Neural progenitor cell (in vitro differentiated cells): Measurements from ENCODE around the gene MDN1. TPM values are rescaled to one million over a fixed set of nuclear protein-coding genes. Genes with fewer than 3 reads are reported as not detected.

ENCODE experiments used
- DNase-seq: peaks from one replicate; pipeline ENCODE4 v3.0.0-alpha.2; 2016; ENCODE audit warnings: low spot score
- H2AFZ ChIP-seq: fragments of 200-600 bp; sonication (generic); replicated peaks from 2 replicates; pipeline ENCODE4 v1.6.1; 2016; ENCODE audit warnings: antibody characterized with exemption
- H3F3A ChIP-seq: fragments of 200-600 bp; sonication (generic); 2 replicates; pipeline ENCODE4 v1.6.1; 2016; ENCODE audit warnings: antibody characterized with exemption, low read depth
- H3K27ac ChIP-seq: fragments of 200-600 bp; sonication (generic); 2 replicates; pipeline ENCODE4 v1.5.1; 2016; ENCODE audit warnings: mild to moderate bottlenecking
- H3K27me3 ChIP-seq: fragments of 200-600 bp; sonication (generic); 2 replicates; pipeline ENCODE4 v1.6.1; 2016; ENCODE audit warnings: mild to moderate bottlenecking, moderate library complexity
- H3K36me3 ChIP-seq: fragments of 200-600 bp; sonication (generic); 2 replicates; pipeline ENCODE4 v1.5.1; 2016
- H3K4me1 ChIP-seq: fragments of 200-600 bp; sonication (generic); 2 replicates; pipeline ENCODE4 v1.6.1; 2016; ENCODE audit warnings: mixed run types
- H3K4me2 ChIP-seq: fragments of 200-600 bp; sonication (generic); 2 replicates; pipeline ENCODE4 v1.6.1; 2016
- H3K4me3 ChIP-seq: fragments of 200-600 bp; sonication (generic); 2 replicates; pipeline ENCODE4 v1.5.1; 2016
- H3K79me2 ChIP-seq: fragments of 200-600 bp; sonication (generic); 2 replicates; pipeline ENCODE4 v1.6.1; 2016; ENCODE audit warnings: low read depth
- H3K9ac ChIP-seq: fragments of 200-600 bp; sonication (generic); 2 replicates; pipeline ENCODE4 v1.6.1; 2016
- H3K9me3 ChIP-seq: fragments of 200-600 bp; sonication (generic); 2 replicates; pipeline ENCODE4 v1.5.1; 2016; ENCODE audit warnings: low read depth
- H4K20me1 ChIP-seq: fragments of 200-600 bp; sonication (generic); 2 replicates; pipeline ENCODE4 v1.6.1; 2016; ENCODE audit warnings: low read depth
- H3K27ac Mint-ChIP-seq: 3 replicates; pipeline ENCODE4 v1.8.0; 2021; ENCODE audit warnings: mixed read lengths
- H3K27me3 Mint-ChIP-seq: 2 replicates; pipeline ENCODE4 v1.8.0; 2022; ENCODE audit warnings: low read depth, mild to moderate bottlenecking, inconsistent platforms, moderate library complexity, mixed read lengths; ENCODE audit not compliant: insufficient read depth
- H3K36me3 Mint-ChIP-seq: 3 replicates; pipeline ENCODE4 v1.8.0; 2021; ENCODE audit warnings: mixed read lengths
- H3K4me1 Mint-ChIP-seq: 3 replicates; pipeline ENCODE4 v1.8.0; 2021; ENCODE audit warnings: mixed read lengths
- H3K4me3 Mint-ChIP-seq: 3 replicates; pipeline ENCODE4 v1.8.0; 2021; ENCODE audit warnings: mild to moderate bottlenecking, moderate library complexity, mixed read lengths
- H3K9me3 Mint-ChIP-seq: 3 replicates; pipeline ENCODE4 v1.8.0; 2020; ENCODE audit warnings: mixed read lengths
- CTCF ChIP-seq: fragments of 200-600 bp; sonication (generic); IDR thresholded peaks from 2 replicates; pipeline ENCODE4 v1.5.1; 2017; ENCODE audit warnings: antibody characterized with exemption, mild to moderate bottlenecking
- EZH2 ChIP-seq: fragments of 200-600 bp; sonication (generic); IDR thresholded peaks from 2 replicates; pipeline ENCODE4 v1.6.1; 2017; ENCODE audit warnings: antibody characterized with exemption, mild to moderate bottlenecking, moderate library complexity
- EZH2phosphoT487 ChIP-seq: fragments of 200-600 bp; sonication (generic); IDR thresholded peaks from 2 replicates; pipeline ENCODE4 v1.6.1; 2017; ENCODE audit warnings: antibody characterized with exemption
- total RNA-seq: library from RNA; depleted of rRNA; stranded (reverse); fragments of >200 nt; gene quantifications from 2 replicates; pipeline ENCODE4 v1.2.3, GENCODE V29; 2015; ENCODE audit warnings: low replicate concordance

MDN1 gene
- total RNA-seq, 1 donor from 2014 or later: 40.7 TPM

DNA sequence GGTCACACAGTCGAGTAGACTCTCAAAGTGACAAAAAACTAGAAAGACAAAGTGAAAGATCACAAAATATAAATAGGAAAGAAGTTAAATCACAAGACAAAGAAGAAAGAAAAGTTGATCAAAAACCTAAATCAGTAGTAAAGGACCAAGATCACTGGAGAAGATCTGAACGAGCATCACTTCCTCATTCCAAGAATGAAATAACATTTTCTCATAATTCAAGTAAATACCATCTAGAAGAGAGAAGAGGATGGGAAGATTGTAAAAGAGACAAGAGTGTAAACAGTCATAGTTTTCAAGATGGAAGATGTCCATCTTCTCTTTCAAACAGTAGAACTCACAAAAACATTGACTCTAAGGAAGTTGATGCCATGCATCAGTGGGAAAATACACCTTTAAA, 43.1 kb upstream of the MDN1 start:
- H4K20me1 ChIP-seq: no peaks in the 10 kb centered on the region
- H3K4me1 ChIP-seq: no peaks in the 10 kb centered on the region
- no peaks in the 10 kb centered on the region for H3F3A ChIP-seq
- H3K4me3 ChIP-seq: no peak overlapping the region
- no peak overlapping the region for H2AFZ ChIP-seq
- no peaks in the 10 kb centered on the region for H3K9me3 Mint-ChIP-seq
- H3K36me3 Mint-ChIP-seq: peaks cover 61% of the 10 kb centered on the region
- no peak overlapping the region for H3K4me2 ChIP-seq
- TF ChIP-seq EZH2phosphoT487 (no peak), EZH2 (no peak)
- no peak for DNase-seq
- H3K27me3 Mint-ChIP-seq: no peaks in the 10 kb centered on the region
- no peaks in the 10 kb centered on the region for H3K27me3 ChIP-seq
- H3K36me3 ChIP-seq: peaks cover 59% of the 10 kb centered on the region
- no peaks in the 10 kb centered on the region for H3K79me2 ChIP-seq
- no peaks in the 10 kb centered on the region for H3K4me1 Mint-ChIP-seq
- no peak overlapping the region for H3K27ac Mint-ChIP-seq
- H3K27ac ChIP-seq: no peak overlapping the region
- H3K4me3 Mint-ChIP-seq: no peak overlapping the region
- no peak overlapping the region for H3K9ac ChIP-seq
- H3K9me3 ChIP-seq: peaks cover 3% of the 10 kb centered on the region

GRCh38 chr6:89862273-89862672, 42.7 kb upstream of the MDN1 start:
- H3K27ac Mint-ChIP-seq: no peak overlapping the region
- H3K4me1 Mint-ChIP-seq: no peaks in the 10 kb centered on the region
- H3K27me3 Mint-ChIP-seq: no peaks in the 10 kb centered on the region
- no peak overlapping the region for H3K4me2 ChIP-seq
- H3K9me3 Mint-ChIP-seq: no peaks in the 10 kb centered on the region
- no peaks in the 10 kb centered on the region for H3F3A ChIP-seq
- no peak for TF ChIP-seq CTCF
- TF ChIP-seq EZH2phosphoT487: no peak
- no peak for TF ChIP-seq EZH2
- H3K36me3 ChIP-seq: peaks cover 57% of the 10 kb centered on the region
- H4K20me1 ChIP-seq: no peaks in the 10 kb centered on the region
- no peak for DNase-seq
- H3K4me3 ChIP-seq: no peak overlapping the region
- H3K27ac ChIP-seq: no peak overlapping the region
- no peaks in the 10 kb centered on the region for H3K27me3 ChIP-seq
- H3K36me3 Mint-ChIP-seq: peaks cover 57% of the 10 kb centered on the region
- H3K79me2 ChIP-seq: no peaks in the 10 kb centered on the region
- H3K4me3 Mint-ChIP-seq: no peak overlapping the region
- H2AFZ ChIP-seq: no peak overlapping the region
- H3K9ac ChIP-seq: no peak overlapping the region
- no peaks in the 10 kb centered on the region for H3K4me1 ChIP-seq
- peaks cover 3% of the 10 kb centered on the region for H3K9me3 ChIP-seq

DNA sequence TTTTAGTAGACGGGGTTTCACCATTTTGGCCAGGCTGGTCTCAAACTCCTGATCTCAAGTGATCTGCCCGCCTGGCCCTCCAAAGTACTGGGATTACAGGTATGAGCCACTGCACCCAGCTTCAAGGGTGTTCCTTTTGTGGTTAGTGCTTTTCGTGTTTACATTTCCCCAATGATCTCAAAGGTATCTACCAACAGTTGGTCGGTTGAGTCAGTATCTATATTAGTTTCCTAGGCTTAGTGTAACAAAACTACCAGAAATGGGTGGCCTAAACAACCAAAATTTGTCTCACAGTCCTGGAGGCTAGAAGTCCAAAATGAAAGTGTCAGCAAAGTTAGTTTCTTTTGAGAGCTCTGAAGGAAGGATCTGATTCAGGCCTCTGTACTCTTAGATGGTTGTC, 40.1 kb upstream of the MDN1 start:
- no peaks in the 10 kb centered on the region for H3K4me1 Mint-ChIP-seq

More for the DNA sequence above, 40.1 kb upstream of the MDN1 start:
- Histone ChIP-seq H3F3A (no peaks in the 10 kb centered on the region), H3K9ac (no peak overlapping the region), H3K27ac (no peak overlapping the region), H3K79me2 (no peaks in the 10 kb centered on the region), H3K4me2 (no peak overlapping the region), H2AFZ (no peak overlapping the region), H3K9me3 (no peaks in the 10 kb centered on the region), H3K27me3 (no peaks in the 10 kb centered on the region), H3K36me3 (peaks cover 52% of the 10 kb centered on the region), H3K4me1 (no peaks in the 10 kb centered on the region), H4K20me1 (no peaks in the 10 kb centered on the region), H3K4me3 (no peak overlapping the region)
- DNase-seq: no peak
- Mint-ChIP-seq H3K27me3 (no peaks in the 10 kb centered on the region), H3K9me3 (no peaks in the 10 kb centered on the region), H3K4me3 (no peak overlapping the region), H3K27ac (no peak overlapping the region), H3K36me3 (peaks cover 51% of the 10 kb centered on the region)
- TF ChIP-seq EZH2phosphoT487 (no peak), CTCF (no peak), EZH2 (no peak)
